Activated CD8-positive, alpha-beta T cell treated with anti-CD3 and anti-CD28 coated beads for 36 hours (primary cell): ENCODE results near the gene OPRM1. TPM values are rescaled to one million over a fixed set of nuclear protein-coding genes. Genes with fewer than 3 reads are reported as not detected.
"Not testable (repeated sequence)": the region's sequence is repeated elsewhere in the genome, so short reads cannot be mapped to it uniquely, and the experiment has no call there.

Source experiments
- ATAC-seq: fragments of 200-7000 bp; cut with Tn5 transposase; one replicate; pipeline ENCODE4 v1.10.0; 2021; ENCODE audit warnings: mild to moderate bottlenecking, moderate library complexity
- CTCF ChIA-PET: fragments of 350-600 bp; sonication (Branson Sonifier 250); formaldehyde crosslinking; loops from one replicate; lab custom pipeline; 2021; ENCODE audit warnings: antibody characterized with exemption; lab: Charles Lee
- POLR2A ChIA-PET: fragments of 350-600 bp; sonication (Branson Sonifier 250); formaldehyde crosslinking; loops from one replicate; lab custom pipeline; 2021; ENCODE audit warnings: antibody characterized with exemption; lab: Charles Lee
- DNase-seq: peaks from one replicate; pipeline ENCODE4 v3.0.0-alpha.2; 2020
- H3K27ac Mint-ChIP-seq: one replicate; pipeline ENCODE4 v1.8.0; 2021; ENCODE audit warnings: mild to moderate bottlenecking, mixed read lengths
- H3K27me3 Mint-ChIP-seq: one replicate; pipeline ENCODE4 v1.8.0; 2021; ENCODE audit warnings: mixed read lengths
- H3K36me3 Mint-ChIP-seq: one replicate; pipeline ENCODE4 v1.8.0; 2021; ENCODE audit warnings: low read depth, mixed read lengths
- H3K4me1 Mint-ChIP-seq: one replicate; pipeline ENCODE4 v1.8.0; 2021; ENCODE audit warnings: low read depth, mixed read lengths
- H3K4me3 Mint-ChIP-seq: one replicate; pipeline ENCODE4 v1.8.0; 2021; ENCODE audit warnings: mild to moderate bottlenecking, moderate library complexity, mixed read lengths
- H3K9me3 Mint-ChIP-seq: one replicate; pipeline ENCODE4 v1.8.0; 2021; ENCODE audit warnings: mixed read lengths
- CTCF ChIP-seq: fragments of 200-600 bp; IDR thresholded peaks from one replicate; pipeline ENCODE4 v1.8.0; 2022; ENCODE audit warnings: antibody characterized with exemption, mild to moderate bottlenecking
- intact Hi-C: fragments of 100-400 bp; cut with micrococcal nuclease; formaldehyde crosslinking; loops from one replicate; pipeline ENCODE4 v1.10.0; 2022
- total RNA-seq, 2 experiments: library from RNA; stranded (reverse); gene quantifications; one replicate each; pipeline ENCODE4 v1.2.3, GENCODE V29; 2021

Gene OPRM1
- total RNA-seq, 2 experiments from 2014 or later, result not detected

- Mint-ChIP-seq H3K4me3 (peak overlapping the region; percentile 20), H3K27ac (peak overlapping the region; percentile 83), H3K36me3 (peaks cover 34% of the 10 kb centered on the region), H3K4me1 (peaks cover 74% of the 10 kb centered on the region), H3K9me3 (peaks cover 9% of the 10 kb centered on the region), H3K27me3 (no peaks in the 10 kb centered on the region)
- intact Hi-C loops, result no loop called here
- ChIA-PET POLR2A (interaction anchor here (0.9 kb wide), 1 partner anchor 10 kb away, joined by 3 read pairs; no protein-coding TSS in a partner anchor), CTCF (interaction anchor here (1.3 to 1.6 kb wide), 2 partner anchors 8 to 39 kb away, joined by 3 to 4 read pairs; no protein-coding TSS in a partner anchor)
- no peak for DNase-seq
- TF ChIP-seq CTCF, result no peak
- ATAC-seq, result no peak
Measured at GRCh38 chr6:154238831-154239230, 199.8 kb downstream of the OPRM1 start.

- ChIA-PET POLR2A (interaction anchor here (0.9 kb wide), 1 partner anchor 10 kb away, joined by 3 read pairs; no protein-coding TSS in a partner anchor), CTCF (interaction anchor here (1.3 to 1.6 kb wide), 3 partner anchors 7 to 38 kb away, joined by 3 to 4 read pairs (median 3); no protein-coding TSS in a partner anchor)
- TF ChIP-seq CTCF, result no peak
- peak overlapping the region; percentile 83 for H3K27ac Mint-ChIP-seq
- no peaks in the 10 kb centered on the region for H3K27me3 Mint-ChIP-seq
- peak overlapping the region; percentile 57 for H3K4me3 Mint-ChIP-seq
- DNase-seq (peak; percentile 65), ATAC-seq (peak; percentile 38)
- intact Hi-C loops, result no loop called here
- H3K4me1 Mint-ChIP-seq, result peaks cover 74% of the 10 kb centered on the region
- peaks cover 9% of the 10 kb centered on the region for H3K9me3 Mint-ChIP-seq
- H3K36me3 Mint-ChIP-seq, result peaks cover 36% of the 10 kb centered on the region
Measured at GRCh38 chr6:154239392-154239791, 200.4 kb downstream of the OPRM1 start.

- CTCF ChIA-PET, result interaction anchor here (1.0 to 3.6 kb wide), 5 partner anchors 9 to 35 kb away, joined by 3 to 16 read pairs (median 6); no protein-coding TSS in a partner anchor
- POLR2A ChIA-PET, result interaction anchor here (0.8 to 5.8 kb wide), 4 partner anchors 10 to 85 kb away, joined by 3 to 60 read pairs (median 4); no protein-coding TSS in a partner anchor
- Mint-ChIP-seq H3K4me1 (peaks cover 71% of the 10 kb centered on the region), H3K4me3 (peak overlapping the region; percentile 55), H3K27ac (peak overlapping the region; percentile 99), H3K36me3 (peaks cover 44% of the 10 kb centered on the region)
- intact Hi-C loops, result loop anchor here (5.0 kb wide), 1 partner anchor 111 kb away; no protein-coding TSS in a partner anchor
- DNase-seq (peak; percentile 66), ATAC-seq (peak; percentile 46)
- H3K9me3 Mint-ChIP-seq, H3K27me3 Mint-ChIP-seq: not testable (repeated sequence)
Measured at GRCh38 chr6:154241061-154241460, 202.0 kb downstream of the OPRM1 start.

GRCh38 chr6:154241581-154241980 lies 202.5 kb downstream of the OPRM1 start:
- peaks cover 9% of the 10 kb centered on the region for H3K9me3 Mint-ChIP-seq
- H3K27ac Mint-ChIP-seq, result peak overlapping the region; percentile 99
- peak overlapping the region; percentile 51 for H3K4me3 Mint-ChIP-seq
- ChIA-PET CTCF (interaction anchor here (0.6 to 3.6 kb wide), 7 partner anchors 9 to 87 kb away, joined by 3 to 16 read pairs (median 5); no protein-coding TSS in a partner anchor), POLR2A (interaction anchor here (0.5 to 5.8 kb wide), 5 partner anchors 11 to 85 kb away, joined by 3 to 60 read pairs (median 4); no protein-coding TSS in a partner anchor)
- intact Hi-C loops, result loop anchor here (5.0 kb wide), 1 partner anchor 111 kb away; no protein-coding TSS in a partner anchor
- no peak for TF ChIP-seq CTCF
- ATAC-seq (no peak), DNase-seq (no peak)
- H3K27me3 Mint-ChIP-seq, result no peaks in the 10 kb centered on the region
- peaks cover 67% of the 10 kb centered on the region for H3K4me1 Mint-ChIP-seq
- peaks cover 46% of the 10 kb centered on the region for H3K36me3 Mint-ChIP-seq

- peaks cover 47% of the 10 kb centered on the region for H3K36me3 Mint-ChIP-seq
- peak overlapping the region; percentile 99 for H3K27ac Mint-ChIP-seq
- no peak for TF ChIP-seq CTCF
- peaks cover 61% of the 10 kb centered on the region for H3K4me1 Mint-ChIP-seq
- ChIA-PET CTCF (interaction anchor here (1.0 to 3.6 kb wide), 4 partner anchors 34 to 89 kb away, joined by 3 to 16 read pairs (median 4); no protein-coding TSS in a partner anchor), POLR2A (interaction anchor here (0.7 to 5.8 kb wide), 3 partner anchors 12 to 372 kb away, joined by 3 to 60 read pairs (median 3); no protein-coding TSS in a partner anchor)
- no peaks in the 10 kb centered on the region for H3K27me3 Mint-ChIP-seq
- peaks cover 9% of the 10 kb centered on the region for H3K9me3 Mint-ChIP-seq
- intact Hi-C loops, result loop anchor here (5.0 kb wide), 1 partner anchor 110 kb away; no protein-coding TSS in a partner anchor
- H3K4me3 Mint-ChIP-seq, result peak overlapping the region; percentile 93
- no peak for DNase-seq
- ATAC-seq, result no peak
Measured at GRCh38 chr6:154242617-154243357, 203.7 kb downstream of the OPRM1 start.
